GM12891 (cell line): Measurements from ENCODE around the gene ZSWIM4.

Experiments
- PAX5 ChIP-seq: IDR thresholded peaks from 2 replicates; pipeline ENCODE4 v1.6.1; 2011; ENCODE audit warnings: low read length, moderate library complexity, mild to moderate bottlenecking; ENCODE audit not compliant: insufficient read depth, severe bottlenecking
- POLR2A ChIP-seq: IDR thresholded peaks from 2 replicates; pipeline ENCODE4 v1.6.1; 2011; ENCODE audit warnings: low read depth, low read length, control low read depth
- POLR2AphosphoS5 ChIP-seq: IDR thresholded peaks from 2 replicates; pipeline ENCODE4 v1.6.1; 2011; ENCODE audit warnings: low read depth, low read length, control low read depth
- SPI1 ChIP-seq: IDR thresholded peaks from 2 replicates; pipeline ENCODE4 v1.6.1; 2011; ENCODE audit warnings: low read depth, low read length, control low read depth
- TAF1 ChIP-seq: IDR thresholded peaks from 2 replicates; pipeline ENCODE4 v1.6.1; 2011; ENCODE audit warnings: low read depth, low read length, control low read depth

GRCh38 chr19:13876834-13877233, 81.6 kb downstream of the ZSWIM4 start, which contains the start of gene NANOS3:
- no peak for TF ChIP-seq POLR2AphosphoS5
- no peak for TF ChIP-seq POLR2A
- TF ChIP-seq PAX5, result no peak
- no peak for TF ChIP-seq SPI1
- no peak for TF ChIP-seq TAF1
